ENCODE measurements around the gene BCL11B.

DNA sequence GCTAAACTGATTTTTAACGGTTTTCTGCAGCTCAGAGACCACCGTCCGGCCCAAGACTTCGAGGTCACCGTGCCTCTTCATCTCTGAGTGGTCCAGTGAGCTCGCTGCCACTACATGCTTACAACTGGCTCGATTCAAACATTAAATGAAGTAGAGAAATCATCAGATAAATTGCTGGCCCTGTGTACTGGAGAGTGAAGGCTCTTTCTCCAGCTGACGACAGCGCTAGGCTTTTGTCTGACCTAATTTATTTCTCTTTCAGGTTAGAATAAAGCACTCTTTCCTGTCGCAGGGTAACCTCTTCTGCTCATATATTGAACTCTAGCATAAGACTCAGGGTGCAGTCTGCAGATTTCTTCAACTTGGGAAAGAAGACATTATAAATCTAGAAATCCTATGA lies 6.4 kb downstream of the BCL11B start:
- TF ChIP-seq, protein P1, sequence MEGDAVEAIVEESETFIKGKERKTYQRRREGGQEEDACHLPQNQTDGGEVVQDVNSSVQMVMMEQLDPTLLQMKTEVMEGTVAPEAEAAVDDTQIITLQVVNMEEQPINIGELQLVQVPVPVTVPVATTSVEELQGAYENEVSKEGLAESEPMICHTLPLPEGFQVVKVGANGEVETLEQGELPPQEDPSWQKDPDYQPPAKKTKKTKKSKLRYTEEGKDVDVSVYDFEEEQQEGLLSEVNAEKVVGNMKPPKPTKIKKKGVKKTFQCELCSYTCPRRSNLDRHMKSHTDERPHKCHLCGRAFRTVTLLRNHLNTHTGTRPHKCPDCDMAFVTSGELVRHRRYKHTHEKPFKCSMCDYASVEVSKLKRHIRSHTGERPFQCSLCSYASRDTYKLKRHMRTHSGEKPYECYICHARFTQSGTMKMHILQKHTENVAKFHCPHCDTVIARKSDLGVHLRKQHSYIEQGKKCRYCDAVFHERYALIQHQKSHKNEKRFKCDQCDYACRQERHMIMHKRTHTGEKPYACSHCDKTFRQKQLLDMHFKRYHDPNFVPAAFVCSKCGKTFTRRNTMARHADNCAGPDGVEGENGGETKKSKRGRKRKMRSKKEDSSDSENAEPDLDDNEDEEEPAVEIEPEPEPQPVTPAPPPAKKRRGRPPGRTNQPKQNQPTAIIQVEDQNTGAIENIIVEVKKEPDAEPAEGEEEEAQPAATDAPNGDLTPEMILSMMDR (IDR thresholded peaks at IDR 0.05), result no peak
- no peak for TF ChIP-seq EZH2 (IDR thresholded peaks at IDR 0.05; ENCODE audit: borderline replicate concordance, insufficient read depth, low read depth, low read length, poor library complexity, severe bottlenecking)
